PC-9 (cell line): ENCODE data around the gene ITGB4. TPM values are rescaled to one million over a fixed set of nuclear protein-coding genes. Genes with fewer than 3 reads are reported as not detected.

Source experiments
- BruUV-seq: library from RNA; stranded (reverse); fragments of 400-500 nt; replicated peaks from 2 replicates; lab custom pipeline; 2021; lab: Mats Ljungman, UMichigan
- CTCF ChIA-PET: fragments of 300-600 bp; sonication (Branson Sonifier 250); formaldehyde crosslinking; loops from one replicate; lab custom pipeline; 2022; ENCODE audit warnings: antibody characterized with exemption; lab: Charles Lee
- POLR2A ChIA-PET: fragments of 300-600 bp; sonication (Branson Sonifier 250); formaldehyde crosslinking; loops from one replicate; lab custom pipeline; 2022; ENCODE audit warnings: antibody characterized with exemption; ENCODE audit not compliant: unreplicated experiment; lab: Charles Lee
- DNase-seq, 2 experiments: peaks; one replicate each; pipeline versions ENCODE4 v3.0.0 to v3.0.0-alpha.2; 2015 to 2022; ENCODE audit warnings: mixed read lengths in 1 of 2
- H2AFZ ChIP-seq: fragments of 200-600 bp; sonication (generic); 2 replicates; pipeline ENCODE4 v1.8.1; 2017; ENCODE audit warnings: antibody characterized with exemption
- H3F3A ChIP-seq: fragments of 200-600 bp; sonication (generic); 2 replicates; pipeline ENCODE4 v1.8.1; 2017; ENCODE audit warnings: antibody characterized with exemption, mild to moderate bottlenecking, low read depth; ENCODE audit not compliant: insufficient read depth
- H3K27ac ChIP-seq: fragments of 200-600 bp; sonication (generic); 2 replicates; pipeline ENCODE4 v1.6.1; 2016; ENCODE audit warnings: mixed run types
- H3K27me3 ChIP-seq: fragments of 200-600 bp; sonication (generic); 2 replicates; pipeline ENCODE4 v1.6.1; 2016; ENCODE audit warnings: low read depth, mixed run types; ENCODE audit not compliant: insufficient read depth
- H3K36me3 ChIP-seq: fragments of 200-600 bp; sonication (generic); 2 replicates; pipeline ENCODE4 v1.6.1; 2016; ENCODE audit warnings: low read depth, mixed run types
- H3K4me1 ChIP-seq: fragments of 200-600 bp; sonication (generic); replicated peaks from 2 replicates; pipeline ENCODE4 v1.6.1; 2016; ENCODE audit warnings: mixed run types; ENCODE audit not compliant: insufficient read depth
- H3K4me2 ChIP-seq: fragments of 200-600 bp; sonication (generic); 2 replicates; pipeline ENCODE4 v1.6.1; 2017; ENCODE audit warnings: mixed run types
- H3K4me3 ChIP-seq: fragments of 200-600 bp; sonication (generic); 2 replicates; pipeline ENCODE4 v1.6.1; 2016; ENCODE audit warnings: mixed run types
- H3K79me2 ChIP-seq: fragments of 200-600 bp; sonication (generic); 2 replicates; pipeline ENCODE4 v1.6.1; 2017; ENCODE audit warnings: low read depth, mixed run types
- H3K9me2 ChIP-seq: fragments of 200-600 bp; sonication (generic); 2 replicates; pipeline ENCODE4 v1.8.1; 2017; ENCODE audit warnings: mild to moderate bottlenecking; ENCODE audit not compliant: insufficient read depth
- H3K9me3 ChIP-seq: fragments of 200-600 bp; sonication (generic); 2 replicates; pipeline ENCODE4 v1.8.1; 2016; ENCODE audit warnings: low read depth; ENCODE audit not compliant: insufficient read depth
- H4K20me1 ChIP-seq: fragments of 200-600 bp; sonication (generic); 2 replicates; pipeline ENCODE4 v1.8.1; 2017; ENCODE audit not compliant: insufficient read depth
- EZH2 ChIP-seq: fragments of 200-600 bp; sonication (generic); IDR thresholded peaks from 2 replicates; pipeline ENCODE4 v1.8.0; 2017; ENCODE audit warnings: antibody characterized with exemption, low read depth
- intact Hi-C: fragments of 100-400 bp; cut with micrococcal nuclease; formaldehyde crosslinking; loops from one replicate; pipeline ENCODE4 v1.10.0; 2022; ENCODE audit not compliant: unreplicated experiment
- total RNA-seq: library from RNA; stranded (reverse); gene quantifications from 2 replicates; pipeline ENCODE4 v1.2.3, GENCODE V29; 2021
- TF ChIP-seq, protein P1 (sequence below): fragments of 200-600 bp; sonication (generic); conservative IDR thresholded peaks from 2 replicates; pipeline ENCODE4 v1.6.1; 2017; ENCODE audit warnings: mixed run types, antibody characterized with exemption, mild to moderate bottlenecking, moderate library complexity

The ITGB4 gene
- total RNA-seq, 1 experiment from 2014 or later: 461 TPM

DNA sequence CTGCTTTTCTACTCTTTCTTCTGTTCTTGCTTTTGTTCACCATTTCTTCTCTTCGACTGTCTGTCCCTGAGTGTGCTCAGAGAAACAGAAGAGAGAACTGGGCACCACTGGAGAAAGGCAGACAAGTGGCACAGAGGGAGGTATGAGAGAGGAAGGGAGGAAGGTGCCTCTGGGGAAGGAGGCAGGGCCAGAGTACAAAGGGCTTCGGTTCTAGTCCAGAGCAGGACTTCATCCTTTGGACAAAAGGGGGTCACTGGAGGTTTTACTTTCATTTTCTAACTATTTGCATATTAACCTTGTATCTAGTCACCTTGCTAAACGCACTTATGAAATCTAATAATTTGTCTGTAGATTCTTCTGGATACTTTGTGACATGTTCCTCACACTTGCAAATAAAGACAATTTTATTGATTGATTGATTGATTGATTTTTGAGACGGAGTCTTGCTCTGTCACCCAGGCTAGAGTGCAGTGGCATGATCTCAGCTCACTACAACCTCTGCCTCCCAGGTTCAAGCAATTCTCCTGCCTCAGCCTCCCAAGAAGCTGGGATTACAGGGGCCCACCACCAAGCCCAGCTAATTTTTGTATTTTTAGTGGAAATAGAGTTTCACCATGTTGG is 13.5 kb downstream of the ITGB4 start:
- Histone ChIP-seq H3K36me3 (0 out of 2 replicates have a peak, but pooled peaks cover 13% of the 10 kb centered on the region), H3K4me2 (no peak overlapping the region), H2AFZ (no peak overlapping the region), H3K27ac (no peak overlapping the region), H3K9me3 (no peaks in the 10 kb centered on the region), H3K4me3 (no peak overlapping the region), H4K20me1 (no peaks in the 10 kb centered on the region; the same call in none of the 2 replicates), H3K9me2 (no peaks in the 10 kb centered on the region), H3F3A (peaks cover 17% of the 10 kb centered on the region), H3K27me3 (no peaks in the 10 kb centered on the region), H3K4me1 (no peaks in the 10 kb centered on the region), H3K79me2 (no peaks in the 10 kb centered on the region)
- POLR2A ChIA-PET: interaction anchor here (0.7 kb wide), 1 partner anchor 10 kb away, joined by 25 read pairs; no protein-coding TSS in a partner anchor
- intact Hi-C loops: no loop called here
- BruUV-seq: no TSS peak
- no peak for TF ChIP-seq EZH2
- CTCF ChIA-PET: no interaction called here
- DNase-seq: no peak

GRCh38 chr17:75736173-75736835 is 15.0 kb downstream of the ITGB4 start:
- Histone ChIP-seq H3K4me3 (no peak overlapping the region), H3K4me2 (no peak overlapping the region), H3K9me2 (no peaks in the 10 kb centered on the region), H3K27me3 (no peaks in the 10 kb centered on the region), H3F3A (peaks cover 17% of the 10 kb centered on the region), H3K36me3 (0 out of 2 replicates have a peak, but pooled peaks cover 7% of the 10 kb centered on the region), H3K9me3 (no peaks in the 10 kb centered on the region), H3K4me1 (no peaks in the 10 kb centered on the region), H3K27ac (no peak overlapping the region), H3K79me2 (no peaks in the 10 kb centered on the region), H4K20me1 (no peaks in the 10 kb centered on the region; the same call in none of the 2 replicates), H2AFZ (no peak overlapping the region)
- intact Hi-C loops: no loop called here
- POLR2A ChIA-PET: no interaction called here
- CTCF ChIA-PET: no interaction called here
- BruUV-seq: no TSS peak
- TF ChIP-seq, protein P1, sequence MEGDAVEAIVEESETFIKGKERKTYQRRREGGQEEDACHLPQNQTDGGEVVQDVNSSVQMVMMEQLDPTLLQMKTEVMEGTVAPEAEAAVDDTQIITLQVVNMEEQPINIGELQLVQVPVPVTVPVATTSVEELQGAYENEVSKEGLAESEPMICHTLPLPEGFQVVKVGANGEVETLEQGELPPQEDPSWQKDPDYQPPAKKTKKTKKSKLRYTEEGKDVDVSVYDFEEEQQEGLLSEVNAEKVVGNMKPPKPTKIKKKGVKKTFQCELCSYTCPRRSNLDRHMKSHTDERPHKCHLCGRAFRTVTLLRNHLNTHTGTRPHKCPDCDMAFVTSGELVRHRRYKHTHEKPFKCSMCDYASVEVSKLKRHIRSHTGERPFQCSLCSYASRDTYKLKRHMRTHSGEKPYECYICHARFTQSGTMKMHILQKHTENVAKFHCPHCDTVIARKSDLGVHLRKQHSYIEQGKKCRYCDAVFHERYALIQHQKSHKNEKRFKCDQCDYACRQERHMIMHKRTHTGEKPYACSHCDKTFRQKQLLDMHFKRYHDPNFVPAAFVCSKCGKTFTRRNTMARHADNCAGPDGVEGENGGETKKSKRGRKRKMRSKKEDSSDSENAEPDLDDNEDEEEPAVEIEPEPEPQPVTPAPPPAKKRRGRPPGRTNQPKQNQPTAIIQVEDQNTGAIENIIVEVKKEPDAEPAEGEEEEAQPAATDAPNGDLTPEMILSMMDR: no peak
- TF ChIP-seq EZH2: no peak
- no peak for DNase-seq

DNA sequence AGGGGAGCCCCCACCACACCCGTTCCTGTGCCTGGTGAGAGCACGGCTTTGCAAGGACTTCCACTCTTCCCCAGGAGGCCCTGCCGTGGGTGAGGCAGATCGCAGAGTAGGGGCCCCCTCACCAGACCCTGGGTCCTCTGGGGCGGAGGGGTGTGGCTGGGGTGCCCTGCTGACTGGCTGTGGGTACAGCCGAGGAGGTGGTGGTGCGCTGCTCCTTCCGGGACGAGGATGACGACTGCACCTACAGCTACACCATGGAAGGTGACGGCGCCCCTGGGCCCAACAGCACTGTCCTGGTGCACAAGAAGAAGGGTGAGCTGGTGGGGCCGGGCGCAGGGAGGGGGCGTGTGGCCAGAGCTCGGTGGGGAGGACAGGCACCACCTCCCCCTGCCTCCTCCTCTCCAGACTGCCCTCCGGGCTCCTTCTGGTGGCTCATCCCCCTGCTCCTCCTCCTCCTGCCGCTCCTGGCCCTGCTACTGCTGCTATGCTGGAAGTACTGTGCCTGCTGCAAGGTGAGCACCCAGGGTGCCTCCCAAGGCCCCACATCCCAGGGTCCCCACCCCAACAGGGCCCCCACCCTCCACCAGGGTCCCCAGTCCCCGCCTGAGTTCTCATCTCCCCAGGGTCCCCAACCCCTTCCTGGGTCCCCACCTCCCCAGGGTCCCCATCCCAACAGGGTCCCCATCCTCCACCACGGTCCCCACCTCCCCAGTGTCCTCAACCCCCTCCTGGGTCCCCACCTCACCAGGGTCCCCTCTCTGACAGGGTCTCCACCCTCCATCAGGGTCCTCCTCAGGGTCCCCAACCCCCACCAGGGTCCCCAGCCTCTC is 16.1 kb downstream of the ITGB4 start:
- no TSS peak for BruUV-seq
- CTCF ChIA-PET: interaction anchor here (0.6 to 0.7 kb wide), 2 partner anchors 30 to 137 kb away, joined by 3 to 4 read pairs; no protein-coding TSS in a partner anchor

More for the DNA sequence above, 16.1 kb downstream of the ITGB4 start:
- no peaks in the 10 kb centered on the region for H3K79me2 ChIP-seq
- no peak overlapping the region for H3K27ac ChIP-seq
- TF ChIP-seq, protein P1: no peak
- no peak for TF ChIP-seq EZH2
- no peaks in the 10 kb centered on the region for H3K27me3 ChIP-seq
- intact Hi-C loops: no loop called here
- DNase-seq: no peak
- H3K9me2 ChIP-seq: no peaks in the 10 kb centered on the region
- no peak overlapping the region for H3K4me3 ChIP-seq
- no peaks in the 10 kb centered on the region; the same call in none of the 2 replicates for H4K20me1 ChIP-seq
- H3K9me3 ChIP-seq: no peaks in the 10 kb centered on the region
- no peak overlapping the region for H3K4me2 ChIP-seq
- no peaks in the 10 kb centered on the region for H3K4me1 ChIP-seq
- H3F3A ChIP-seq: peaks cover 17% of the 10 kb centered on the region
- POLR2A ChIA-PET: interaction anchor here (0.6 to 0.8 kb wide), 2 partner anchors 14 to 23 kb away, joined by 6 to 19 read pairs; no protein-coding TSS in a partner anchor
- no peak overlapping the region for H2AFZ ChIP-seq
- 0 out of 2 replicates have a peak, but pooled peaks cover 4% of the 10 kb centered on the region for H3K36me3 ChIP-seq
